GM12878 (cell line): Measurements from ENCODE around the gene NBPF9. TPM values are rescaled to one million over a fixed set of nuclear protein-coding genes. Genes with fewer than 3 reads are reported as not detected.
"Not testable (repeated sequence)": the region's sequence is repeated elsewhere in the genome, so short reads cannot be mapped to it uniquely, and the experiment has no call there.

Experiments used
- ATAC-seq: fragments of 200-7000 bp; cut with Tn5 transposase; 3 replicates; pipeline ENCODE4 v1.9.1; 2020; ENCODE audit warnings: mild to moderate bottlenecking, moderate library complexity
- BruUV-seq: library from RNA; stranded (reverse); fragments of 400-500 nt; replicated peaks from 2 replicates; lab custom pipeline; 2021; lab: Mats Ljungman, UMichigan
- CTCF ChIA-PET: fragments of 300-600 bp; sonication (Branson Sonifier 250); formaldehyde crosslinking; extraction: SDS; loops from one replicate; lab custom pipeline; 2021; ENCODE audit warnings: inconsistent platforms; lab: Yijun Ruan, JAX
- POLR2A ChIA-PET: fragments of 350-600 bp; formaldehyde crosslinking; extraction: SDS; loops from one replicate; lab custom pipeline; 2021; ENCODE audit warnings: inconsistent platforms; lab: Charles Lee
- RAD21 ChIA-PET: fragments of 300-600 bp; sonication (Branson Sonifier 250); formaldehyde crosslinking; loops from one replicate; lab custom pipeline; 2023; ENCODE audit warnings: antibody characterized with exemption; ENCODE audit not compliant: unreplicated experiment; lab: Charles Lee
- SMC1A ChIA-PET: fragments of 300-600 bp; sonication (Branson Sonifier 250); formaldehyde crosslinking; loops from one replicate; lab custom pipeline; 2023; ENCODE audit not compliant: unreplicated experiment, uncharacterized antibody; lab: Charles Lee
- DNase-seq: peaks from one replicate; pipeline ENCODE4 v3.0.0-alpha.2; 2011; ENCODE audit warnings: low read depth, low spot score
- FAIRE-seq: peaks from 3 replicates; lab custom pipeline; 2011; peaks lifted over from hg19 to GRCh38; lab: Jason Lieb, UNC
- H2AFZ ChIP-seq: 2 replicates; pipeline ENCODE4 v1.6.0; 2011; ENCODE audit warnings: low read depth, low read length, control low read depth; ENCODE audit not compliant: control insufficient read depth
- H3K27ac ChIP-seq: 2 replicates; pipeline ENCODE4 v1.5.1; 2011; ENCODE audit warnings: control low read depth; ENCODE audit not compliant: control insufficient read depth, insufficient read depth
- H3K27me3 ChIP-seq, 2 experiments: replicated peaks in 1 of 2; 2 replicates each; pipeline versions ENCODE4 v1.6.0 to v1.6.1; 2011; ENCODE audit warnings: low read length in 1 of 2; ENCODE audit not compliant: control insufficient read depth in 2 of 2, insufficient read depth in 2 of 2
- H3K36me3 ChIP-seq, 2 experiments: 2 replicates each; pipeline ENCODE4 v1.5.1; 2011; ENCODE audit warnings: low read length in 1 of 2; ENCODE audit not compliant: control insufficient read depth in 2 of 2, insufficient read depth in 2 of 2
- H3K4me1 ChIP-seq: 2 replicates; pipeline ENCODE4 v1.6.1; 2011; ENCODE audit warnings: mild to moderate bottlenecking, low read length, moderate library complexity, mixed read lengths; ENCODE audit not compliant: control insufficient read depth, insufficient read depth
- H3K4me2 ChIP-seq: 2 replicates; pipeline ENCODE4 v1.6.0; 2011; ENCODE audit warnings: control low read depth; ENCODE audit not compliant: control insufficient read depth, insufficient read depth
- H3K4me3 ChIP-seq: fragments of 200-600 bp; sonication (generic); 2 replicates; pipeline ENCODE4 v1.5.1; 2016
- H3K79me2 ChIP-seq: 2 replicates; pipeline ENCODE4 v1.6.0; 2011; ENCODE audit warnings: low read length; ENCODE audit not compliant: control insufficient read depth, insufficient read depth
- H3K9ac ChIP-seq: 2 replicates; pipeline ENCODE4 v1.8.0; 2011; ENCODE audit warnings: low read length, control low read depth, mixed read lengths; ENCODE audit not compliant: control insufficient read depth, insufficient read depth
- H3K9me3 ChIP-seq: replicated peaks from 3 replicates; pipeline ENCODE4 v1.5.1; 2011; ENCODE audit warnings: mild to moderate bottlenecking, low read length; ENCODE audit not compliant: control insufficient read depth, insufficient read depth
- H4K20me1 ChIP-seq: 2 replicates; pipeline ENCODE4 v1.6.0; 2011; ENCODE audit not compliant: control insufficient read depth, insufficient read depth
- WGBS: methylation state at CpG from one replicate; pipeline ENCODE4 v1.1.6; 2016; ENCODE audit warnings: low lambda C conversion rate; ENCODE audit not compliant: insufficient replicate concordance, insufficient coverage; ENCODE audit errors: missing lambda C conversion rate; 5-methylcytosine and 5-hydroxymethylcytosine counted together
- in situ Hi-C: fragments of 300-500 bp; cut with MboI; formaldehyde crosslinking; loops from 9 replicates; pipeline ENCODE4 v1.14.3; 2018; ENCODE audit warnings: mixed read lengths
- intact Hi-C: fragments of 100-400 bp; cut with micrococcal nuclease; formaldehyde crosslinking; loops from one replicate; pipeline ENCODE4 v1.14.2; 2022; ENCODE audit not compliant: unreplicated experiment
- polyA plus RNA-seq, 11 experiments: library from polyadenylated mRNA; depleted of rRNA in 4 of 11; unstranded in 6 of 11; stranded (reverse) in 5 of 11; fragments of >200 nt; fragmentation: Nextera tagmentation in 4 of 11; fragmentation: Illumina TruSeq in 1 of 11; extraction: Ambion mirVana in 4 of 11; extraction: Trizol in 1 of 11; gene quantifications; 1 replicate in 1 of 11; 2 replicates in 10 of 11; pipeline versions ENCODE4 v1.2.1 to v1.2.3, GENCODE V29; 2011 to 2016; ENCODE audit warnings: inconsistent platforms in 2 of 11, missing spikeins in 2 of 11, low read depth in 1 of 11
- total RNA-seq, 4 experiments: library from RNA; depleted of rRNA in 3 of 4; stranded (reverse); fragments of >200 nt in 3 of 4; fragmentation: Illumina TruSeq in 1 of 4; extraction: Trizol in 1 of 4; gene quantifications; 2 replicates each; pipeline versions ENCODE4 v1.2.1 to v1.2.3, GENCODE V29; 2013 to 2021

Gene NBPF9
- total and polyA plus RNA-seq, 10 of the 15 experiments (the other 5 are each of a cell fraction or from before 2014, with no cell fraction given), result 2.0 to 16.7 (median 10.3) TPM

- ATAC-seq, H3K27ac ChIP-seq, H4K20me1 ChIP-seq, in situ Hi-C loops, POLR2A ChIA-PET, H3K27me3 ChIP-seq, H3K4me3 ChIP-seq, H3K4me2 ChIP-seq, H3K4me1 ChIP-seq, BruUV-seq, H3K9ac ChIP-seq, RAD21 ChIA-PET, DNase-seq, H3K79me2 ChIP-seq, H3K9me3 ChIP-seq, CTCF ChIA-PET, intact Hi-C loops, FAIRE-seq, SMC1A ChIA-PET, H3K36me3 ChIP-seq, H2AFZ ChIP-seq: not testable (repeated sequence)
- 73% methylated on average over 3 of the region's 3 CpGs for WGBS
These were observed 93.6 kb downstream of the NBPF9 start for GRCh38 chr1:149009761-149010160.

GRCh38 chr1:149008769-149009168, 94.6 kb downstream of the NBPF9 start:
- BruUV-seq, H3K4me1 ChIP-seq, SMC1A ChIA-PET, in situ Hi-C loops, CTCF ChIA-PET, H3K4me2 ChIP-seq, H3K4me3 ChIP-seq, ATAC-seq, H3K9me3 ChIP-seq, H4K20me1 ChIP-seq, DNase-seq, POLR2A ChIA-PET, intact Hi-C loops, FAIRE-seq, H3K36me3 ChIP-seq, RAD21 ChIA-PET, H3K79me2 ChIP-seq, H3K27me3 ChIP-seq, H3K27ac ChIP-seq, H2AFZ ChIP-seq, H3K9ac ChIP-seq: not testable (repeated sequence)
- WGBS, result 6% methylated on average over 2 of the region's 2 CpGs

- SMC1A ChIA-PET, H3K9me3 ChIP-seq, H3K36me3 ChIP-seq, H3K79me2 ChIP-seq, RAD21 ChIA-PET, CTCF ChIA-PET, H3K4me2 ChIP-seq, H3K9ac ChIP-seq, H3K27me3 ChIP-seq, FAIRE-seq, H2AFZ ChIP-seq, POLR2A ChIA-PET, H3K4me3 ChIP-seq, DNase-seq, intact Hi-C loops, BruUV-seq, H4K20me1 ChIP-seq, H3K27ac ChIP-seq, ATAC-seq, in situ Hi-C loops, H3K4me1 ChIP-seq: not testable (repeated sequence)
- WGBS, result no CpG with 5 or more reads among the region's 4 CpGs
These were observed 95.0 kb downstream of the NBPF9 start for GRCh38 chr1:149008326-149008725.
